Kidney (tissue), 14 donors: ENCODE data around the gene TRAPPC5. TPM values are rescaled to one million over a fixed set of nuclear protein-coding genes. Genes with fewer than 3 reads are reported as not detected.

ENCODE experiments used
- DNase-seq, 5 donors: peaks; one replicate each; pipeline ENCODE4 v3.0.0-alpha.2; 2013 to 2020
- FAIRE-seq: peaks from 2 replicates; lab custom pipeline; 2012; peaks lifted over from hg19 to GRCh38; lab: Jason Lieb, UNC
- H3K27ac ChIP-seq, 2 donors: one replicate each; pipeline ENCODE4 v1.7.0; 2013; ENCODE audit warnings: low read depth in 2 of 2, low read length in 2 of 2, inconsistent platforms in 1 of 2
- H3K27me3 ChIP-seq: one replicate; pipeline ENCODE4 v1.7.1; 2013; ENCODE audit warnings: low read length, inconsistent platforms; ENCODE audit not compliant: control insufficient read depth, insufficient read depth
- H3K36me3 ChIP-seq, 3 donors: one replicate each; pipeline versions ENCODE4 v1.7.0 to v1.7.1; 2013; ENCODE audit warnings: low read length in 3 of 3, control low read depth in 1 of 3, inconsistent platforms in 1 of 3; ENCODE audit not compliant: insufficient read depth in 3 of 3, control insufficient read depth in 2 of 3
- H3K4me1 ChIP-seq, 3 donors: one replicate each; pipeline versions ENCODE4 v1.7.0 to v1.7.1; 2013; ENCODE audit warnings: low read length in 3 of 3, inconsistent platforms in 1 of 3, low read depth in 1 of 3; ENCODE audit not compliant: control insufficient read depth in 2 of 3, insufficient read depth in 2 of 3
- H3K4me3 ChIP-seq, 3 donors: one replicate each; pipeline versions ENCODE4 v1.7.0 to v1.8.1; 2013; ENCODE audit warnings: low read length in 3 of 3, control low read depth in 1 of 3, inconsistent platforms in 1 of 3
- H3K9ac ChIP-seq, 3 donors: one replicate each; pipeline versions ENCODE4 v1.7.0 to v1.7.1; 2013; ENCODE audit warnings: low read length in 3 of 3, control low read depth in 1 of 3, inconsistent platforms in 1 of 3
- H3K9me3 ChIP-seq, 3 donors: one replicate each; pipeline versions ENCODE4 v1.7.0 to v1.7.1; 2013; ENCODE audit warnings: low read length in 3 of 3, control low read depth in 1 of 3, inconsistent platforms in 1 of 3; ENCODE audit not compliant: control insufficient read depth in 2 of 3, insufficient read depth in 1 of 3
- CTCF ChIP-seq: IDR thresholded peaks from 3 replicates; pipeline ENCODE4 v1.5.1; 2012; ENCODE audit warnings: mild to moderate bottlenecking, moderate library complexity, borderline replicate concordance; ENCODE audit not compliant: insufficient read depth; ENCODE audit errors: extremely low read depth
- intact Hi-C: fragments of 100-400 bp; cut with DNase I; formaldehyde crosslinking; loops from one replicate; pipeline ENCODE4 v1.11.1; 2022
- polyA plus RNA-seq: library from polyadenylated mRNA; stranded (reverse); fragments of 350-450 nt; fragmentation: Illumina TruSeq; extraction: RNeasy Lipid Tissue Mini Kit (QIAGEN cat#74804); gene quantifications from one replicate; pipeline ENCODE4 v1.2.3, GENCODE V29; 2014; ENCODE audit warnings: low read depth, low replicate concordance; ENCODE audit not compliant: insufficient read depth
- total RNA-seq: library from RNA; stranded (reverse); fragmentation: NEBNext Ultra II Directional; extraction: Animal tissue kit (Norgen Biotek cat#: 25700); gene quantifications from one replicate; pipeline ENCODE4 v1.2.1, GENCODE V29; 2021
- donor health status: control.
- donor health status: control.
- donor health status: control.
- donor health status: control.
- donor health status: control.
- donor health status: DM: yes; HTN: yes; CAD: no.
- donor health status: Normal renal cell carcinoma (clear cell type).

Gene TRAPPC5
- total and polyA plus RNA-seq, 2 donors from 2014 or later = 82.6 to 222 TPM

GRCh38 chr19:7703332-7703731 lies 22.7 kb downstream of the TRAPPC5 start:
- intact Hi-C loops = no loop called here
- Histone ChIP-seq H3K9me3 (no peaks in the 10 kb centered on the region), H3K36me3 (no peaks in the 10 kb centered on the region), H3K4me3 (no peak overlapping the region), H3K4me1 (no peaks in the 10 kb centered on the region), H3K27ac (no peak overlapping the region), H3K9ac (no peak overlapping the region), H3K27me3 (no peaks in the 10 kb centered on the region)
- no peak for FAIRE-seq
- no peak for TF ChIP-seq CTCF
- no peak for DNase-seq

GRCh38 chr19:7704280-7705060 lies 23.8 kb downstream of the TRAPPC5 start:
- no peak for FAIRE-seq
- no peak for DNase-seq
- Histone ChIP-seq H3K4me1 (no peaks in the 10 kb centered on the region), H3K4me3 (no peak overlapping the region), H3K9me3 (no peaks in the 10 kb centered on the region), H3K27ac (no peak overlapping the region), H3K9ac (no peak overlapping the region), H3K36me3 (no peaks in the 10 kb centered on the region), H3K27me3 (no peaks in the 10 kb centered on the region)
- no peak for TF ChIP-seq CTCF
- intact Hi-C loops = no loop called here

- Histone ChIP-seq H3K4me1 (no peaks in the 10 kb centered on the region), H3K4me3 (no peak overlapping the region), H3K27me3 (no peaks in the 10 kb centered on the region), H3K27ac (no peak overlapping the region), H3K9ac (no peak overlapping the region), H3K36me3 (no peaks in the 10 kb centered on the region), H3K9me3 (no peaks in the 10 kb centered on the region)
- no peak for TF ChIP-seq CTCF
- intact Hi-C loops = no loop called here
- FAIRE-seq (no peak), DNase-seq (no peak)
These were observed 25.0 kb downstream of the TRAPPC5 start for GRCh38 chr19:7705387-7706187.
